Glutamatergic neuron (in vitro differentiated cells): ENCODE results near the gene ASPM. TPM values are rescaled to one million over a fixed set of nuclear protein-coding genes. Genes with fewer than 3 reads are reported as not detected.

ENCODE experiments used
- DNase-seq: peaks from one replicate; pipeline ENCODE4 v3.0.0; 2022
- H3K27ac Mint-ChIP-seq: one replicate; pipeline ENCODE4 v1.8.0; 2020; ENCODE audit warnings: mild to moderate bottlenecking, mixed read lengths, inconsistent platforms; ENCODE audit not compliant: unreplicated experiment
- H3K27me3 Mint-ChIP-seq: one replicate; pipeline ENCODE4 v1.8.0; 2020; ENCODE audit warnings: mild to moderate bottlenecking, moderate library complexity, mixed read lengths, inconsistent platforms; ENCODE audit not compliant: unreplicated experiment
- H3K36me3 Mint-ChIP-seq: one replicate; pipeline ENCODE4 v1.8.0; 2020; ENCODE audit warnings: mild to moderate bottlenecking, mixed read lengths, inconsistent platforms; ENCODE audit not compliant: unreplicated experiment
- H3K4me1 Mint-ChIP-seq: one replicate; pipeline ENCODE4 v1.8.0; 2020; ENCODE audit warnings: mild to moderate bottlenecking, low read depth, mixed read lengths, inconsistent platforms; ENCODE audit not compliant: unreplicated experiment
- H3K4me3 Mint-ChIP-seq: one replicate; pipeline ENCODE4 v1.8.0; 2020; ENCODE audit warnings: mild to moderate bottlenecking, mixed read lengths, inconsistent platforms; ENCODE audit not compliant: unreplicated experiment
- H3K9me3 Mint-ChIP-seq: one replicate; pipeline ENCODE4 v1.8.0; 2020; ENCODE audit warnings: mild to moderate bottlenecking, moderate library complexity, mixed read lengths, inconsistent platforms; ENCODE audit not compliant: unreplicated experiment
- total RNA-seq: library from RNA; stranded (reverse); fragmentation: NEBNext Ultra II Directional; extraction: Animal tissue kit (Norgen Biotek cat#: 25700); gene quantifications from one replicate; pipeline ENCODE4 v1.2.1, GENCODE V29; 2021; ENCODE audit not compliant: unreplicated experiment
- TF ChIP-seq, protein P1 (sequence below): fragments of 200-600 bp; sonication (generic); IDR thresholded peaks from one replicate; pipeline ENCODE4 v1.5.0; 2021; ENCODE audit not compliant: partially characterized antibody, unreplicated experiment

Gene ASPM
- total RNA-seq, 1 donor from 2014 or later = 5.9 TPM

DNA sequence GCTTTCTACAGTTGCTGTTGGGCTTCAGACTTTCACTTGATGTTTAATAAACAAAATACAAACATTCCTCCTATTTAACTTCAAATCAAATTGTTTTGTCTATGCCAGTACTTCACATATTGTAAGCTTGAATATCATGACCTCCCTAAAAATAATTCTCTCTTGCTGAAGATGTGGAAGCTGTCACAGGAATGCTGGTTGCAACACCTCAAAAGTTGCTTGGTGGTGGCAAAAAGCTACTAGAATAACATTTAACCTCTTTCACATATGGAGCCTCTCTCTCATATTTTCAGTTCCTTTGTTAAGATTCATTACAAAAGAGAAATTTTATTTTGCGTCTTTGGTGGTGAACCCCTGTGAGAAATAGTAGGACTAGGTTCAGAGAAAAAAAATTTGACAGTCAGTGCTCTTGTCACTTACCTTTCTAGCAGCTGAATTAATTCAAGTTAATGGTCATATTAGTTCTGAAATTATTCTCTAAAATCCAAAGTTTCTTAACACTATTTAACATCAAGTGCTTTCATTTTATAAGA is 53.9 kb downstream of the ASPM start:
- H3K4me1 Mint-ChIP-seq = no peaks in the 10 kb centered on the region
- no peaks in the 10 kb centered on the region for H3K27me3 Mint-ChIP-seq
- H3K36me3 Mint-ChIP-seq = no peaks in the 10 kb centered on the region
- H3K4me3 Mint-ChIP-seq = no peak overlapping the region
- no peak overlapping the region for H3K27ac Mint-ChIP-seq
- DNase-seq = no peak
- TF ChIP-seq, protein P1, sequence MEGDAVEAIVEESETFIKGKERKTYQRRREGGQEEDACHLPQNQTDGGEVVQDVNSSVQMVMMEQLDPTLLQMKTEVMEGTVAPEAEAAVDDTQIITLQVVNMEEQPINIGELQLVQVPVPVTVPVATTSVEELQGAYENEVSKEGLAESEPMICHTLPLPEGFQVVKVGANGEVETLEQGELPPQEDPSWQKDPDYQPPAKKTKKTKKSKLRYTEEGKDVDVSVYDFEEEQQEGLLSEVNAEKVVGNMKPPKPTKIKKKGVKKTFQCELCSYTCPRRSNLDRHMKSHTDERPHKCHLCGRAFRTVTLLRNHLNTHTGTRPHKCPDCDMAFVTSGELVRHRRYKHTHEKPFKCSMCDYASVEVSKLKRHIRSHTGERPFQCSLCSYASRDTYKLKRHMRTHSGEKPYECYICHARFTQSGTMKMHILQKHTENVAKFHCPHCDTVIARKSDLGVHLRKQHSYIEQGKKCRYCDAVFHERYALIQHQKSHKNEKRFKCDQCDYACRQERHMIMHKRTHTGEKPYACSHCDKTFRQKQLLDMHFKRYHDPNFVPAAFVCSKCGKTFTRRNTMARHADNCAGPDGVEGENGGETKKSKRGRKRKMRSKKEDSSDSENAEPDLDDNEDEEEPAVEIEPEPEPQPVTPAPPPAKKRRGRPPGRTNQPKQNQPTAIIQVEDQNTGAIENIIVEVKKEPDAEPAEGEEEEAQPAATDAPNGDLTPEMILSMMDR = no peak
- peaks cover 2% of the 10 kb centered on the region for H3K9me3 Mint-ChIP-seq

DNA sequence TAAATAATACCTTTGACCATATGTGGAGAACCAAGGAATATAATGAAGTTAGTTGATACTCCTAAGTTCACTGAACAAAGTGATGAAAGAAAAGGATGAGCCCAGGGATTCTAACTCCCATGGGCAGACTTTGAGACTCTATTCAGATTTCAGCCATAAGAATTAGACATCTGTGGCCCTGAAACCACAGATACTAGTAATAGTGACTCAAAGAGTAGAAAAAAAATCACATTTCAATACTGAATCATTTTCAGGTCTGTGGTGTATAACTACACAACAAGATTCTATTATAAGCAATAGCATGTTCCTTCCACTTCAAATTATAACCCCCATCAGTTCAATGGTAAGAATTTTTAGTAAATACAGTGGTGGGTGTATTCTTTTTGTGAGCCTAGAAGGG is 63.0 kb downstream of the ASPM start:
- H3K27ac Mint-ChIP-seq = no peak overlapping the region
- TF ChIP-seq, protein P1 = no peak
- H3K36me3 Mint-ChIP-seq = peaks cover 31% of the 10 kb centered on the region
- no peaks in the 10 kb centered on the region for H3K4me1 Mint-ChIP-seq
- H3K4me3 Mint-ChIP-seq = no peak overlapping the region
- H3K27me3 Mint-ChIP-seq = no peaks in the 10 kb centered on the region
- DNase-seq = no peak
- peaks cover 5% of the 10 kb centered on the region for H3K9me3 Mint-ChIP-seq

DNA sequence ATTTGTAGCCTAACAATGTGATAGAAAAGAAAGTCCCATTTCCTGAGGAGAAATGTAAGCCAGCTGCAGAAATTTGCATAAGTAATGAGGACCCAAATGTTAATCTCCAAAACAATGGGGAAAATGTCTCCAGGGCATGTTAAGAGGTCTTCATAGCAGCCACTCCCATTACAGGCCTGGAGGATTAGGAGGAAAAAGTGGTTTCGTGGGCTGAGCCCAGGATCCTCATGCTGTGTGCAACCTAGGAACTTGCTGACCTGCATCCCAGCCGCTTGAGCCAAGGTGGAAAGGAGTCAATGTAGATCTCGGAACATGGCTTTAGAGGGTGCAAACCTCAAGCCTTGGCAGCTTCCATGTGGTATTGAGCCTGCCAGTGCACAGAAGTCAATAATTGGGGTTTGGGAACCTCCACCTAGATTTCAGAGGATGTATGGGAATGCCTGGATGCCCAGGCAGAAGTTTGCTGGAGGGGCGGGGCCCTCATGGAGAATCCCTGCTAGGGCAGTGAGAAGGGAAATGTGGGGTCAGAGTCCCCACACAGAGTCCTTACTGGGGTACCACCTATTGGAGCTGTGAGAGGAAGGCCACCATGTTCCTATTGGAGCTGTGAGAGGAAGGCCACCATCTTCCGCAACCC is 65.2 kb downstream of the ASPM start:
- Mint-ChIP-seq H3K27ac (no peak overlapping the region), H3K4me1 (no peaks in the 10 kb centered on the region), H3K27me3 (no peaks in the 10 kb centered on the region), H3K36me3 (peaks cover 31% of the 10 kb centered on the region), H3K4me3 (no peak overlapping the region), H3K9me3 (peaks cover 5% of the 10 kb centered on the region)
- TF ChIP-seq, protein P1 = no peak
- DNase-seq = no peak

DNA sequence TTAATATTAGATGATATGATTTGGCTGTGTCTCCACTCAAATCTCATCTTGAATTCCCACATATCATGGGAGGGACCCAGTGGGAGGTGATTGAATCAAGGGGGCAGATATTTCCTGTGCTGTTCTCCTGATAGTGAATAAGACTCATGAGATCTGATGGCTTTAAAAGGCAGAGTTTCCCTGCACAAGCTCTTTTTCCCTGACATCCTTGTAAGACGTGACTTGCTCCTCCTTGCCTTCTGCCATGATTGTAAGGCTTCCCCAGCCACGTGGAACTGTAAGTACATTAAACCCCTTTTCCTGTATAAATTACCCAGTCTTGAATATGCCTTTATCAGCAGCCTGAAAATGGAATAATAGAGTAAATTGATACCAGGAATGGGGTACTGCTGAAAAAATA is 66.1 kb downstream of the ASPM start:
- Mint-ChIP-seq H3K4me3 (no peak overlapping the region), H3K4me1 (no peaks in the 10 kb centered on the region), H3K9me3 (peaks cover 5% of the 10 kb centered on the region), H3K27me3 (no peaks in the 10 kb centered on the region), H3K27ac (no peak overlapping the region), H3K36me3 (peaks cover 30% of the 10 kb centered on the region)
- TF ChIP-seq, protein P1 = no peak
- no peak for DNase-seq

DNA sequence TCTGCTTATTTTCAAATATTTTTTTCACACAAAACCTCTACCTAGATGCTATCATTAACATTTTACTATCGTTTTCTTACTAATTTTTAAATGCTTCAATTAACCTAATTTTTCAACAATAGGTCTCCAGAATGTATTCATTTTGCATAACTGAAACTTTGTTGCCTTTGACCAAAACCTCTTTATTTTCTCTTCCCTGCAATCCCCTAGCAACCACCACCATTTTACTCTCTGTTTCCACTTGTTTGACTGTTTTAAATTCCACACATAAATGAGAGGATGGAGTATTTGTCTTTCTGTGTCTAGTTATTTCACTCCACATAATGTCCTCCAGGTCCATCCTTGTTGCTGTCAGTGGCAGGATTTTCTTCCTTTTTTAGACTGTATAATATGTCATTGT is 69.9 kb downstream of the ASPM start:
- Mint-ChIP-seq H3K9me3 (peaks cover 5% of the 10 kb centered on the region), H3K27ac (no peak overlapping the region), H3K4me3 (no peak overlapping the region)

More for the DNA sequence above, 69.9 kb downstream of the ASPM start:
- H3K4me1 Mint-ChIP-seq = no peaks in the 10 kb centered on the region
- no peak for DNase-seq
- TF ChIP-seq, protein P1 = no peak
- no peaks in the 10 kb centered on the region for H3K27me3 Mint-ChIP-seq
- H3K36me3 Mint-ChIP-seq = peaks cover 8% of the 10 kb centered on the region
